ENCODE measurements around the gene NDUFA5.

Gene NDUFA5

GRCh38 chr7:123557398-123558288 lies at the start of gene NDUFA5:
NDUFA5 (minus strand) TSS chr7:123557818; CDS start chr7:123557795, 23 bp downstream.
- DNase-seq (ENCODE audit: low read depth): peak; percentile 91

- DNase-seq (ENCODE audit: low read depth): no peak
Observed at GRCh38 chr7:123604739-123605138, 47.1 kb upstream of the NDUFA5 start.

GRCh38 chr7:123602648-123603047 lies 45.0 kb upstream of the NDUFA5 start:
- DNase-seq (ENCODE audit: low read depth): no peak

GRCh38 chr7:123601530-123601929 lies 43.9 kb upstream of the NDUFA5 start, which contains the start of gene ASB15:
ASB15 (plus strand) TSS chr7:123601821; CDS start chr7:123614503, 12,682 bp downstream.
- DNase-seq (ENCODE audit: low read depth): no peak

- no peak for DNase-seq (ENCODE audit: low read depth)
Observed at GRCh38 chr7:123600876-123601275, 43.3 kb upstream of the NDUFA5 start.

- no peak for DNase-seq (ENCODE audit: low read depth)
Observed at GRCh38 chr7:123599766-123600165, 42.1 kb upstream of the NDUFA5 start.

GRCh38 chr7:123598657-123599056 lies 41.0 kb upstream of the NDUFA5 start:
- DNase-seq (ENCODE audit: low read depth): no peak

- no peak for DNase-seq (ENCODE audit: low read depth)
Observed at GRCh38 chr7:123594813-123595241, 37.2 kb upstream of the NDUFA5 start.

- DNase-seq (ENCODE audit: low read depth): no peak
Observed at GRCh38 chr7:123588376-123588775, 30.8 kb upstream of the NDUFA5 start.

GRCh38 chr7:123583821-123584220 lies 26.2 kb upstream of the NDUFA5 start:
- DNase-seq (ENCODE audit: low read depth): no peak

- DNase-seq (ENCODE audit: low read depth): no peak
Observed at GRCh38 chr7:123581162-123581459, 23.5 kb upstream of the NDUFA5 start.

- DNase-seq (ENCODE audit: low read depth): no peak
Observed at GRCh38 chr7:123580406-123581161, 23.0 kb upstream of the NDUFA5 start.

GRCh38 chr7:123579416-123579815 lies 21.8 kb upstream of the NDUFA5 start:
- DNase-seq (ENCODE audit: low read depth): no peak

GRCh38 chr7:123573896-123574467 lies 16.4 kb upstream of the NDUFA5 start:
- DNase-seq (ENCODE audit: low read depth): no peak

- no peak for DNase-seq (ENCODE audit: low read depth)
Observed at GRCh38 chr7:123573341-123573740, 15.7 kb upstream of the NDUFA5 start.

GRCh38 chr7:123571684-123572083 lies 14.1 kb upstream of the NDUFA5 start:
- DNase-seq (ENCODE audit: low read depth): no peak

- DNase-seq (ENCODE audit: low read depth): no peak
Observed at GRCh38 chr7:123571187-123571586, 13.6 kb upstream of the NDUFA5 start.

- no peak for DNase-seq (ENCODE audit: low read depth)
Observed at GRCh38 chr7:123570390-123571182, 13.0 kb upstream of the NDUFA5 start.

GRCh38 chr7:123569352-123570010 lies 11.9 kb upstream of the NDUFA5 start:
- no peak for DNase-seq (ENCODE audit: low read depth)

GRCh38 chr7:123562121-123562520 lies 4.5 kb upstream of the NDUFA5 start:
- no peak for DNase-seq (ENCODE audit: low read depth)

- DNase-seq (ENCODE audit: low read depth): no peak
Observed at GRCh38 chr7:123558289-123558874, 764 bp upstream of the NDUFA5 start.

Data from activated T-helper 9 cell treated with anti-CD3 and anti-CD28 coated beads, Interleukin-2, amount 50 U/mL, for 16 hours (primary cell).